ENCODE measurements around the gene TMEM168. TPM values are rescaled to one million over a fixed set of nuclear protein-coding genes. Genes with fewer than 3 reads are reported as not detected.
"Not testable (repeated sequence)": the region's sequence is repeated elsewhere in the genome, so short reads cannot be mapped to it uniquely, and the experiment has no call there.

Gene TMEM168
- polyA plus RNA-seq (2013, experiment 1 of 2; ENCODE audit: insufficient read length): 21.8 TPM
- 22.1 TPM for polyA plus RNA-seq (2013, experiment 2 of 2; ENCODE audit: insufficient read length)

- DNase-seq: peak; percentile 79
These were observed at the start of gene TMEM168 for GRCh38 chr7:112789817-112790585. Gene TMEM168 (minus strand): TSS chr7:112790393. CDS start chr7:112784825, 5,568 bp downstream.

GRCh38 chr7:112835928-112836327 lies 45.7 kb upstream of the TMEM168 start:
- not testable (repeated sequence) for DNase-seq

GRCh38 chr7:112833082-112833481 lies 42.9 kb upstream of the TMEM168 start:
- DNase-seq: no peak

GRCh38 chr7:112830769-112831168 lies 40.6 kb upstream of the TMEM168 start:
- no peak for DNase-seq

- DNase-seq: no peak
These were observed 38.5 kb upstream of the TMEM168 start for GRCh38 chr7:112828696-112829095.

- no peak for DNase-seq
These were observed 31.2 kb upstream of the TMEM168 start for GRCh38 chr7:112821345-112821744.

GRCh38 chr7:112819536-112819935 lies 29.3 kb upstream of the TMEM168 start:
- no peak for DNase-seq

- DNase-seq: no peak
These were observed 16.0 kb upstream of the TMEM168 start for GRCh38 chr7:112806156-112806555.

GRCh38 chr7:112802406-112802805 lies 12.2 kb upstream of the TMEM168 start:
- DNase-seq: no peak

GRCh38 chr7:112800486-112800885 lies 10.3 kb upstream of the TMEM168 start:
- DNase-seq: no peak

- DNase-seq: no peak
These were observed 9.4 kb upstream of the TMEM168 start for GRCh38 chr7:112799448-112800120.

- DNase-seq: no peak
These were observed 8.3 kb upstream of the TMEM168 start for GRCh38 chr7:112798274-112799159.

GRCh38 chr7:112796552-112796951 lies 6.4 kb upstream of the TMEM168 start:
- not testable (repeated sequence) for DNase-seq

- no peak for DNase-seq
These were observed 2.2 kb upstream of the TMEM168 start for GRCh38 chr7:112792441-112792840.

- no peak for DNase-seq
These were observed 1.4 kb upstream of the TMEM168 start for GRCh38 chr7:112791465-112792168.

- DNase-seq: no peak
These were observed 402 bp upstream of the TMEM168 start for GRCh38 chr7:112790586-112791003.

- DNase-seq: no peak
These were observed 758 bp downstream of the TMEM168 start for GRCh38 chr7:112789453-112789816.

GRCh38 chr7:112788778-112789343 lies 1.3 kb downstream of the TMEM168 start:
- no peak for DNase-seq

GRCh38 chr7:112784603-112785002 lies 5.6 kb downstream of the TMEM168 start:
- no peak for DNase-seq

GRCh38 chr7:112782498-112782897 lies 7.7 kb downstream of the TMEM168 start:
- DNase-seq: no peak

- DNase-seq: no peak
These were observed 8.6 kb downstream of the TMEM168 start for GRCh38 chr7:112781558-112781957.

- no peak for DNase-seq
These were observed 9.1 kb downstream of the TMEM168 start for GRCh38 chr7:112781110-112781509.

Data from fibroblast of skin of scalp (primary cell).